HG02884 (cell line): ENCODE results near the gene CACNA1G.

Experiments used
- ATAC-seq: cut with Tn5 transposase; IDR thresholded peaks from one replicate; pipeline ENCODE4 v1.9.1; 2021; ENCODE audit warnings: mild to moderate bottlenecking, moderate library complexity; ENCODE audit not compliant: unreplicated experiment

Gene CACNA1G

GRCh38 chr17:50565402-50566350, 5.2 kb downstream of the CACNA1G start:
- ATAC-seq = no peak

GRCh38 chr17:50566886-50567285, 6.4 kb downstream of the CACNA1G start:
- no peak for ATAC-seq

- no peak for ATAC-seq
Observed at GRCh38 chr17:50568659-50569058, 8.1 kb downstream of the CACNA1G start.

GRCh38 chr17:50569592-50569991, 9.1 kb downstream of the CACNA1G start:
- ATAC-seq = no peak

- no peak for ATAC-seq
Observed at GRCh38 chr17:50570032-50570431, 9.5 kb downstream of the CACNA1G start.

GRCh38 chr17:50570528-50570927, 10.0 kb downstream of the CACNA1G start:
- no peak for ATAC-seq

- no peak for ATAC-seq
Observed at GRCh38 chr17:50571681-50572080, 11.2 kb downstream of the CACNA1G start.

- ATAC-seq = no peak
Observed at GRCh38 chr17:50572541-50572940, 12.0 kb downstream of the CACNA1G start.

GRCh38 chr17:50573866-50574611, 13.5 kb downstream of the CACNA1G start:
- ATAC-seq = no peak

GRCh38 chr17:50575581-50576210, 15.2 kb downstream of the CACNA1G start:
- ATAC-seq = no peak

- ATAC-seq = no peak
Observed at GRCh38 chr17:50576864-50577263, 16.3 kb downstream of the CACNA1G start.

GRCh38 chr17:50577451-50577954, 17.0 kb downstream of the CACNA1G start:
- ATAC-seq = no peak

- ATAC-seq = no peak
Observed at GRCh38 chr17:50578173-50578572, 17.7 kb downstream of the CACNA1G start.

GRCh38 chr17:50579399-50579798, 18.9 kb downstream of the CACNA1G start:
- ATAC-seq = no peak

- no peak for ATAC-seq
Observed at GRCh38 chr17:50580646-50581045, 20.1 kb downstream of the CACNA1G start.

GRCh38 chr17:50581316-50581715, 20.8 kb downstream of the CACNA1G start:
- ATAC-seq = no peak

GRCh38 chr17:50582741-50583140, 22.2 kb downstream of the CACNA1G start:
- ATAC-seq = no peak

- ATAC-seq = no peak
Observed at GRCh38 chr17:50583641-50584040, 23.1 kb downstream of the CACNA1G start.

- ATAC-seq = no peak
Observed at GRCh38 chr17:50584116-50584515, 23.6 kb downstream of the CACNA1G start.

- ATAC-seq = no peak
Observed at GRCh38 chr17:50584749-50585148, 24.2 kb downstream of the CACNA1G start.

GRCh38 chr17:50585346-50585745, 24.8 kb downstream of the CACNA1G start:
- ATAC-seq = no peak
